GM19455 (cell line): ENCODE measurements around the gene MED25.

ENCODE experiments used
- ATAC-seq: cut with Tn5 transposase; IDR thresholded peaks from one replicate; pipeline ENCODE4 v1.9.1; 2021; ENCODE audit not compliant: unreplicated experiment

MED25 gene

GRCh38 chr19:49883094-49883493 is 65.0 kb downstream of the MED25 start:
- no peak for ATAC-seq

GRCh38 chr19:49884109-49884508 is 66.0 kb downstream of the MED25 start:
- no peak for ATAC-seq

DNA sequence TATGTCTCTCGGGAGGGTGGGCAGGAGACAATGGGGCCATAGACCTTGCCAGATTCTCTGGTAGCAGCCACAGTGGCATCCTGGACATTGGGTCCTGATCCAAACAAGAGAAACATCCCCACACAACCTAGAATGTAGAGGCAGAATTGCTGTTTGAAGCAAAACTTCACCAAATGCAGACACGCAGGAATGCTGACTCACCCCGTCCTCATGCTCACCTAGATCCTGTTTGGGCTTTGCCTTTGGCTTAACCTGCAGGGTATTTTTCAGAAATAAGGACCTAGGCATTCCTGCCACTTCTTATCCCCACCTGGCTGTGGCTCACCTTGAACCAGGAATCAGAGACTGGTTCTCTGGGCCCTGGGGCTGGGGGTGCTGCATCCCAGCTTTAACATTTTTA is 66.7 kb downstream of the MED25 start:
- ATAC-seq, result no peak
